IMR-90 (cell line): Measurements from ENCODE around the gene LTF. TPM values are rescaled to one million over a fixed set of nuclear protein-coding genes. Genes with fewer than 3 reads are reported as not detected.

ENCODE experiments used
- ATAC-seq: fragments of 200-7000 bp; cut with Tn5 transposase; 2 replicates; pipeline ENCODE4 v1.9.1; 2020; ENCODE audit warnings: low read depth, mild to moderate bottlenecking, moderate library complexity
- Bru-seq: library from RNA; stranded (reverse); fragments of 400-500 nt; gene quantifications from one replicate; lab custom pipeline; 2021; lab: Mats Ljungman, UMichigan
- BruChase-seq, 2 experiments: library from RNA; stranded (reverse); fragments of 400-500 nt; gene quantifications; one replicate each; lab custom pipeline; 2021; lab: Mats Ljungman, UMichigan
- BruUV-seq: library from RNA; stranded (reverse); fragments of 400-500 nt; replicated peaks from 2 replicates; lab custom pipeline; 2021; lab: Mats Ljungman, UMichigan
- CTCF ChIA-PET: fragments of 300-600 bp; formaldehyde crosslinking; extraction: SDS; loops from one replicate; lab custom pipeline; 2021; ENCODE audit warnings: antibody characterized with exemption; lab: Yijun Ruan, JAX
- POLR2A ChIA-PET: fragments of 300-600 bp; sonication (Branson Sonifier 250); formaldehyde crosslinking; loops from one replicate; lab custom pipeline; 2022; ENCODE audit warnings: antibody characterized with exemption; ENCODE audit not compliant: unreplicated experiment; lab: Charles Lee
- DNase-seq: peaks from one replicate; pipeline ENCODE4 v3.0.0; 2013
- H2AFZ ChIP-seq: replicated peaks from 2 replicates; pipeline ENCODE3; 2013; ENCODE audit warnings: low read length, mild to moderate bottlenecking; ENCODE audit not compliant: poor library complexity
- H2AK5ac ChIP-seq: 2 replicates; pipeline ENCODE4 v1.6.1; 2013; ENCODE audit warnings: low read depth, low read length, inconsistent platforms
- H2AK9ac ChIP-seq: replicated peaks from 2 replicates; pipeline ENCODE3; 2013; ENCODE audit warnings: mild to moderate bottlenecking, low read depth, low read length, moderate library complexity; ENCODE audit not compliant: poor library complexity
- H2BK120ac ChIP-seq: 2 replicates; pipeline ENCODE4 v1.6.1; 2013; ENCODE audit warnings: low read depth, low read length, inconsistent platforms
- H2BK15ac ChIP-seq: 3 replicates; pipeline ENCODE4 v1.6.1; 2013; ENCODE audit warnings: low read depth, low read length, inconsistent platforms
- H2BK20ac ChIP-seq: 2 replicates; pipeline ENCODE4 v1.6.1; 2013; ENCODE audit warnings: low read depth, mild to moderate bottlenecking, inconsistent platforms, low read length, moderate library complexity
- H2BK5ac ChIP-seq: 2 replicates; pipeline ENCODE4 v1.6.1; 2013; ENCODE audit warnings: mild to moderate bottlenecking, low read depth, low read length, inconsistent platforms; ENCODE audit not compliant: poor library complexity, severe bottlenecking
- H3K14ac ChIP-seq: replicated peaks from 2 replicates; pipeline ENCODE4 v1.6.1; 2013; ENCODE audit warnings: low read depth, low read length, inconsistent platforms
- H3K18ac ChIP-seq: 2 replicates; pipeline ENCODE4 v1.6.1; 2013; ENCODE audit warnings: low read depth, low read length, control low read depth
- H3K23ac ChIP-seq: 2 replicates; pipeline ENCODE4 v1.6.1; 2013; ENCODE audit warnings: low read depth, low read length, inconsistent platforms
- H3K27ac ChIP-seq: 2 replicates; pipeline ENCODE4 v1.5.1; 2013; ENCODE audit warnings: mild to moderate bottlenecking, control low read depth, low read length; ENCODE audit not compliant: insufficient read depth
- H3K27me3 ChIP-seq: 2 replicates; pipeline ENCODE4 v1.6.1; 2013; ENCODE audit warnings: low read length; ENCODE audit not compliant: control insufficient read depth, insufficient read depth
- H3K36me3 ChIP-seq: 2 replicates; pipeline ENCODE4 v1.6.1; 2013; ENCODE audit warnings: low read length, mixed read lengths; ENCODE audit not compliant: control insufficient read depth, insufficient read depth
- H3K4ac ChIP-seq: 2 replicates; pipeline ENCODE4 v1.6.1; 2013; ENCODE audit warnings: low read depth, low read length, inconsistent platforms
- H3K4me1 ChIP-seq: 2 replicates; pipeline ENCODE4 v1.6.1; 2013; ENCODE audit warnings: low read length, mixed read lengths; ENCODE audit not compliant: control insufficient read depth, insufficient read depth
- H3K4me2 ChIP-seq: 2 replicates; pipeline ENCODE4 v1.6.1; 2013; ENCODE audit warnings: low read depth, mild to moderate bottlenecking, control low read depth, low read length, moderate library complexity
- H3K4me3 ChIP-seq: 2 replicates; pipeline ENCODE4 v1.5.1; 2013; ENCODE audit warnings: low read depth, mild to moderate bottlenecking, control low read depth, low read length, moderate library complexity; ENCODE audit not compliant: insufficient read depth
- H3K56ac ChIP-seq: 2 replicates; pipeline ENCODE4 v1.6.1; 2013; ENCODE audit warnings: low read length, inconsistent platforms; ENCODE audit not compliant: insufficient read depth; ENCODE audit errors: extremely low read depth
- H3K79me1 ChIP-seq, 2 experiments: 2 replicates each; pipeline ENCODE4 v1.6.1; 2013; ENCODE audit warnings: low read length in 2 of 2, inconsistent platforms in 1 of 2, low read depth in 1 of 2
- H3K9ac ChIP-seq: 2 replicates; pipeline ENCODE4 v1.6.1; 2013; ENCODE audit warnings: low read depth, low read length, control low read depth
- H3K9me1 ChIP-seq: 2 replicates; pipeline ENCODE4 v1.6.1; 2013; ENCODE audit warnings: low read length, inconsistent platforms; ENCODE audit not compliant: insufficient read depth
- H3K9me3 ChIP-seq: 2 replicates; pipeline ENCODE4 v1.6.1; 2013; ENCODE audit warnings: low read length; ENCODE audit not compliant: control insufficient read depth, insufficient read depth
- H4K20me1 ChIP-seq: 2 replicates; pipeline ENCODE4 v1.6.1; 2013; ENCODE audit warnings: low read length, inconsistent platforms; ENCODE audit not compliant: insufficient read depth
- H4K5ac ChIP-seq: 2 replicates; pipeline ENCODE4 v1.6.1; 2013; ENCODE audit warnings: mild to moderate bottlenecking, low read depth, low read length, control low read depth
- H4K8ac ChIP-seq, 2 experiments: 2 replicates each; pipeline ENCODE4 v1.6.1; 2013; ENCODE audit warnings: low read depth in 2 of 2, low read length in 2 of 2, control low read depth in 1 of 2, inconsistent platforms in 1 of 2
- H4K91ac ChIP-seq: 2 replicates; pipeline ENCODE4 v1.6.1; 2013; ENCODE audit warnings: low read depth, low read length, inconsistent platforms; ENCODE audit not compliant: insufficient read depth
- FOS ChIP-seq: fragments of 150-350 bp; IDR thresholded peaks from 2 replicates; pipeline ENCODE4 v1.6.1; 2016; ENCODE audit warnings: low read depth, low read length
- POLR2A ChIP-seq: IDR thresholded peaks from 2 replicates; pipeline ENCODE4 v1.6.1; 2012; ENCODE audit warnings: mild to moderate bottlenecking, low read depth, low read length
- WGBS, 2 experiments: methylation state at CpG; one replicate each; pipeline versions ENCODE4 v1.1.5 to v1.1.7; 2013; ENCODE audit warnings: missing lambda C conversion rate in 2 of 2; ENCODE audit not compliant: insufficient read length in 1 of 2; ENCODE audit errors: extremely low coverage in 2 of 2; 5-methylcytosine and 5-hydroxymethylcytosine counted together
- dilution Hi-C: fragments of 300-500 bp; cut with HindIII; formaldehyde crosslinking; loops from one replicate; pipeline ENCODE4 v1.14.3; 2018; ENCODE audit warnings: low sequenced_read_pairs; ENCODE audit not compliant: unreplicated experiment
- in situ Hi-C: fragments of 300-500 bp; cut with MboI; formaldehyde crosslinking; loops from 3 replicates; pipeline ENCODE4 v1.14.3; 2019; ENCODE audit warnings: low sequenced_read_pairs, inconsistent platforms, mixed read lengths
- intact Hi-C: fragments of 100-400 bp; cut with micrococcal nuclease; formaldehyde crosslinking; loops from 2 replicates; pipeline ENCODE4 v1.10.0; 2022
- long read RNA-seq: library from polyadenylated mRNA; unstranded; transcript quantifications from one replicate; pipeline ENCODE4 v2.0.0, GENCODE V29; 2021; ENCODE audit not compliant: unreplicated experiment
- polyA plus RNA-seq, 3 experiments: library from polyadenylated mRNA; depleted of rRNA; stranded (reverse); fragments of >200 nt; gene quantifications; 2 replicates each; pipeline ENCODE4 v1.2.3, GENCODE V29; 2012; ENCODE audit warnings: low replicate concordance in 1 of 3
- total RNA-seq: library from RNA; depleted of rRNA; stranded (reverse); fragments of >200 nt; gene quantifications from 2 replicates; pipeline ENCODE4 v1.2.3, GENCODE V29; 2012; rRNA removed
- TF ChIP-seq, protein P1 (sequence below): conservative IDR thresholded peaks from 2 replicates; pipeline ENCODE4 v1.5.1; 2012; ENCODE audit warnings: mild to moderate bottlenecking, low read depth, low read length, improper control_type of control experiment
- TF ChIP-seq, protein P2 (sequence below): fragments of 150-350 bp; IDR thresholded peaks from 2 replicates; pipeline ENCODE4 v1.6.1; 2016; ENCODE audit warnings: low read depth, mild to moderate bottlenecking, low read length, moderate library complexity, borderline replicate concordance

Gene LTF
- total RNA-seq (not detected in 2 replicates), polyA plus RNA-seq (2012; rRNA removed) (0.04 TPM in 1 of 2 replicates, not detected in the other), Bru-seq, nascent RNA (percentile 3 among the genes with signal in this experiment), BruChase-seq, experiment 1, labeled RNA remaining after a 6-hour chase (not detected), BruChase-seq, experiment 2, labeled RNA remaining after a 2-hour chase (percentile 6 among the genes with signal in this experiment)
- polyA plus RNA-seq (2012; cell fraction: cytosol; rRNA removed) = not detected in 2 replicates
- 0.14 TPM in 1 of 2 replicates, not detected in the other for polyA plus RNA-seq (2012; cell fraction: nucleus; rRNA removed; ENCODE audit: low replicate concordance)
- long read RNA-seq, partial matches to known transcripts = 1 of 1 reads
- long read RNA-seq, other reads (novel, unspliced or antisense) = 0 of 1 reads

DNA sequence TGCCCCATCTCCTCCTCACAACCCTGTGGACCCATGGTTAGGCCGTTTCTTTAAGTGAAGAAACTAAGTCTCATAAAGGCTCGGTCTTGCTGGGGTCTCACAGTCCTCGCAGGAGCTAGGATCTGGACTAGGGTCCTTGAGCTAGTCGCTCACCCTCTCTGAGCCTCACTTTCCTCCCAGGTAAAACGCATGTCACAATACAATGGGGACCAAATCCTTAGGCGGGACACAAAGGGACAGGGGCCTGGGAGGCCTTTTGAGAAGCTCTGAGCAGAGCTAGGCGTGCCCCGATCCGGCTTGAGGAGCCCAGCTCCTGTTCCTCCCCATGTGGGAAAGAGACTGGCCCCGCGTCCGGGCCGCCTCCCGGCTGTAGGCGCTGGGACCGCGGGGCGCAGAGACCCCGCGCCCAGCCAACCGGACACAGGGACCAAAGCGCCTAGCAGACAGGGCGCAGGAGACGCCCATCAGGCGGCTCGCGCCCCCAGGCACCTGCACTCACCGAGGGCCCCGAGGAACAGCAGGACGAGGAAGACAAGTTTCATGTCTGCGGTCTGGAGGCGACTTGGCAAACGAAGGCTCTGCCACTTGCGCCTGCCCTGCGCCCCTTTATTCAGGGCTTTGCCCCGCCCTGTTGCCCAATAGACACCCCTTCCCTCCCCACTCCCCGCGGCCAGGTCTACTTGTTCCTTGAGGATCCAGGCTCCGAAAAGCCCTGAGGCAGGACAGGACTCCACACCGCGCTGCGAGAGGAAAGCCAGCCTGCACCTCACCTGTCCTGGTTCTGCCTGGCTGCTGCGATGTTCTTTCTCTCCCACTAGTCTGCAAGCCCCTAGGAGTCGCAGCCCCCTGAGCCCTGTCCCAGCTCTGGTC lies at the start of gene LTF:
Gene LTF (minus strand): TSS at position 580 of the 870 bp plus-strand sequence. CDS start 38 bp downstream, at position 542.
- no peak within 1 kb of the TSS for H3K27ac ChIP-seq
- H2BK20ac ChIP-seq = no peak within 1 kb of the TSS
- H4K8ac ChIP-seq = no peak within 1 kb of the TSS
- peaks cover 59% of the 10 kb centered on the region for H3K27me3 ChIP-seq
- H2BK5ac ChIP-seq = no peak within 1 kb of the TSS
- dilution Hi-C loops (no loop called here), intact Hi-C loops (no loop called here), in situ Hi-C loops (no loop called here)
- H4K5ac ChIP-seq = no peak within 1 kb of the TSS
- H2BK15ac ChIP-seq = no peak within 1 kb of the TSS
- TF ChIP-seq, protein P1, sequence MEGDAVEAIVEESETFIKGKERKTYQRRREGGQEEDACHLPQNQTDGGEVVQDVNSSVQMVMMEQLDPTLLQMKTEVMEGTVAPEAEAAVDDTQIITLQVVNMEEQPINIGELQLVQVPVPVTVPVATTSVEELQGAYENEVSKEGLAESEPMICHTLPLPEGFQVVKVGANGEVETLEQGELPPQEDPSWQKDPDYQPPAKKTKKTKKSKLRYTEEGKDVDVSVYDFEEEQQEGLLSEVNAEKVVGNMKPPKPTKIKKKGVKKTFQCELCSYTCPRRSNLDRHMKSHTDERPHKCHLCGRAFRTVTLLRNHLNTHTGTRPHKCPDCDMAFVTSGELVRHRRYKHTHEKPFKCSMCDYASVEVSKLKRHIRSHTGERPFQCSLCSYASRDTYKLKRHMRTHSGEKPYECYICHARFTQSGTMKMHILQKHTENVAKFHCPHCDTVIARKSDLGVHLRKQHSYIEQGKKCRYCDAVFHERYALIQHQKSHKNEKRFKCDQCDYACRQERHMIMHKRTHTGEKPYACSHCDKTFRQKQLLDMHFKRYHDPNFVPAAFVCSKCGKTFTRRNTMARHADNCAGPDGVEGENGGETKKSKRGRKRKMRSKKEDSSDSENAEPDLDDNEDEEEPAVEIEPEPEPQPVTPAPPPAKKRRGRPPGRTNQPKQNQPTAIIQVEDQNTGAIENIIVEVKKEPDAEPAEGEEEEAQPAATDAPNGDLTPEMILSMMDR = no peak
- TF ChIP-seq, protein P2, sequence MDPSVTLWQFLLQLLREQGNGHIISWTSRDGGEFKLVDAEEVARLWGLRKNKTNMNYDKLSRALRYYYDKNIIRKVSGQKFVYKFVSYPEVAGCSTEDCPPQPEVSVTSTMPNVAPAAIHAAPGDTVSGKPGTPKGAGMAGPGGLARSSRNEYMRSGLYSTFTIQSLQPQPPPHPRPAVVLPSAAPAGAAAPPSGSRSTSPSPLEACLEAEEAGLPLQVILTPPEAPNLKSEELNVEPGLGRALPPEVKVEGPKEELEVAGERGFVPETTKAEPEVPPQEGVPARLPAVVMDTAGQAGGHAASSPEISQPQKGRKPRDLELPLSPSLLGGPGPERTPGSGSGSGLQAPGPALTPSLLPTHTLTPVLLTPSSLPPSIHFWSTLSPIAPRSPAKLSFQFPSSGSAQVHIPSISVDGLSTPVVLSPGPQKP = no peak
- no peak for TF ChIP-seq POLR2A
- no peak for TF ChIP-seq FOS
- H4K20me1 ChIP-seq = no peaks in the 10 kb centered on the region; the same call in 1 of the 2 replicates
- no peak within 1 kb of the TSS for H2AK5ac ChIP-seq
- peak within 1 kb of the TSS; percentile 37 for H2AFZ ChIP-seq
- DNase-seq (no peak), ATAC-seq (no peak)
- no peak within 1 kb of the TSS for H3K56ac ChIP-seq
- no peak within 1 kb of the TSS for H2AK9ac ChIP-seq
- H3K4me2 ChIP-seq = no peak within 1 kb of the TSS
- H3K14ac ChIP-seq = no peak within 1 kb of the TSS
- BruUV-seq = no TSS peak
- H4K91ac ChIP-seq = no peak within 1 kb of the TSS
- no peak within 1 kb of the TSS for H2BK120ac ChIP-seq
- no peaks in the 10 kb centered on the region; the same call in 1 of the 2 replicates for H3K9me1 ChIP-seq
- no peak within 1 kb of the TSS for H3K4me3 ChIP-seq
- H3K4ac ChIP-seq = no peak within 1 kb of the TSS
- no peaks in the 10 kb centered on the region for H3K79me1 ChIP-seq
- H3K9ac ChIP-seq = no peak within 1 kb of the TSS
- WGBS, 2 experiments = 5% methylated on average over 32 of the region's 44 CpGs; no CpG with 5 or more reads in 1 of the 2 experiments
- ChIA-PET POLR2A (no interaction called here), CTCF (interaction anchor here (0.9 kb wide), 1 partner anchor 14 kb away, joined by 4 read pairs; no protein-coding TSS in a partner anchor)
- 0 out of 2 replicates have a peak, but pooled peaks cover 2% of the 10 kb centered on the region for H3K9me3 ChIP-seq
- no peak within 1 kb of the TSS for H3K23ac ChIP-seq
- H3K36me3 ChIP-seq = no peaks in the 10 kb centered on the region
- no peak within 1 kb of the TSS for H3K18ac ChIP-seq
- peaks cover 3% of the 10 kb centered on the region for H3K4me1 ChIP-seq
